Nucleus accumbens (tissue), 56 donors: ENCODE results near the gene TFB1M.
"Not testable (repeated sequence)": the region's sequence is repeated elsewhere in the genome, so short reads cannot be mapped to it uniquely, and the experiment has no call there.

Experiments used
- DNase-seq, 56 donors: peaks; one replicate each; lab custom pipeline; 2025; lab: John Stamatoyannopoulos, UW

Gene TFB1M

DNA sequence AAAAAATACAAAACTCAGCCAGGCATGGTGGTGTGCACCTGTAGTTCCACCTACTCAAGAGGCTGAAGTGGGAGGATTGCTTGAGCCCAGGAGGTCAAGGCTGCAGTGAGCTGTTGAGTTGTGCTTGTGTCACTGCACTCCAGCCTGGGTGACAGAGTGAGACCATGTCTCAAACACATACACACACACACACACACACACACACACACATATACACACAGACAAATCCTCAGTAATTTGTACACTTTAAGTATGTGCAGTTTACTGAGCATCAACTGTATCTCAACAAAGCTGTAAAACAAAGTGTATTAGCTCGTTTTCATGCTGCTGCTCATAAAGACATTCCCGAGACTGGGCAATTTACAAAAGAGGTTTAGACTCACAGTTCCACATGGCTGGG, 7.3 kb downstream of the TFB1M start:
- no peak for DNase-seq

DNA sequence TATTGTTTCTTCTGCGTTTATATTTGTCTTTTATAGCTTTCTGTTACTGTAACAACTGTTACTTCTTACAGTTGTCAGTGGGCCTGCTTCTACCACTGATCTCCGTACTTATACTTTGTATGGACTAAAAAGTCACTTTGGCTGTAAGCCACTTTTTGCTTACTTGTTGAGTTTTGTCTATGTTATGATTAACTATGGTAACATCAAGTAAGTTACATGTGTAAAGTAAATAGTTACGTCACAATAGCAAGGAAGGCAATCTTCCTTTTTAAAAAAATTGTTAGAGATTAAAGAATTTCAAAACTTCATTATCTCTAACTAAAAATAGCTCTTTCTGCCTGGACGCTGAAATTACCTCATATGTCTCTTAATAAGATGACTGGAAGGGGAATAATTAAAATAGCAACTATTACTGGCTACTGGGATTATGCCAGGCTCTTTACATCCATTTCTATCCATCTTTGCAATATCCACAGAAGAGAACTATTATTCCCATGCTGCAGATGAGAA, 10.9 kb downstream of the TFB1M start:
- no peak for DNase-seq

DNA sequence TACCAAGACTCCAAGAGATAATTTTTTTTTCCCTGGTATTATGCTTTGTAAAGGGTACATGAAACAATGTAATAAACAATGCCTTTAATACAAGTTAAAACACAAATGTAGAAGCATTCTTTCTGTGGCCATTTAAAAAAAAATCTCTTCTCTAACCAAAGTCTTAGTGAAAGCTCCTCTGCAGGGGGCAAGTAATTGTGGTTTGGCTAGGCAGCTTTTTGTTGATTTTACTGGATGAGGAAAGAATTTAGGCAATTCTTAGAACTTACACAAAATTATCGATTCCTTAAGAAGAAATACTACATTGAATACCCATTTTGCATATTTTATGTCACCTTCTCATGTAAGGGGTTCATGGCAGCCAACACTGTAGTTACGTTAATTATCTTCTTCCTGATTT, 12.4 kb downstream of the TFB1M start:
- DNase-seq = no peak

DNA sequence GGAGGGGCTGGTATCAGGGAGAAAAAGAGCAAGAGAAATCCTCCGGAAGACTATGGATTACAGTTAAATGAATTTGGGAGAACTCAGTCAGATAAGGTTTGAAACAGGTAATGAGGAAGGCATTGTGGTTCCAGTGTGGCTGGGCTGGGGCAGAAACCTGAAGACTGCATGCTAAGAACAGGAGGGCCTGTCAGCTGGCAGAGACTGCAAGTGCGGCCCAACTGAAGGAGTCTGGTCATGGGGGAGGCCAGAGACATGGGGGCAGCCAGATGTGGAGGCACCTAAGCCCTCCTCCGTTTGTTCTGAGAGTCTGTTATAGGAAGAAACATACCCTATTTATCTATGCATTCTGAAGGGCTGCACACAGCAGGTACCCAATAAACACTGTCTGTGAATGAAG, 16.6 kb downstream of the TFB1M start:
- no peak for DNase-seq

DNA sequence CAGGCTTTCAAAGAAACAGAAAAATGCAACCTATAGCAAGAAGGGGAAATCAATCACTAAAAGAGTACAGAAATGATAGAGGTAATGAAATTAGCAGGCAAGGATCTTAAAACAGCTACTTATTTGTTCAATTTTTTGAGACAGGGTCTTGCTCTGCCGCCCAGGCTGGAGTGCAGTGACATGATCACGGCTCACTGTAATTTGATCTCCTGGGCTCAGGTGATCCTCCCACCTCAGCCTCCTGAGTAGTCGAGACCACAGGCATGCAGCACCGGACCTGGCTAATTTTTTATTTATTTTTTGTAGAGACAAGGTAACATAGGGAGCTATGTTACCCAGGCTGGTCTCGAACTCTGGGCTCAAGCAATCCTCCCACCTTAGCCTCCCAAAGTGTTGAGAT, 21.6 kb downstream of the TFB1M start:
- no peak for DNase-seq

DNA sequence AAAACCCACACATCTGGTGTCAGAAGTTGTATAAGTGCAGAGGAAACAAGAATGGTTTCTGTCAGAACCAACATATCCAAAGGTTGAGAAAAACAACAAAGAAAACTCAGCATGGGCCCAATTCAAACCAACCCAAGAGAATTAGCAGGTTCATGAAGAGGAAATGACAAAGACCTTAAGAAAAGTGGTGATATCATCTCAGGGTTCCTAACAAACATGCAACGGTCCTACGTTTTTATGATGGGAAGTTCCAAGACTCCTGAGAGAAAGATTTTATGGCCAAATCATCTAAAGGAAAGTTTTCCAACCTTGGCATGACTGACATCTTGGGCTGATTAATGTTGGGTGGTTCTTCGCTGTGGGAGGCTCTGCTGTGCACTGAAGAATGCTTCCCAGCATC, 23.0 kb downstream of the TFB1M start:
- DNase-seq = no peak

DNA sequence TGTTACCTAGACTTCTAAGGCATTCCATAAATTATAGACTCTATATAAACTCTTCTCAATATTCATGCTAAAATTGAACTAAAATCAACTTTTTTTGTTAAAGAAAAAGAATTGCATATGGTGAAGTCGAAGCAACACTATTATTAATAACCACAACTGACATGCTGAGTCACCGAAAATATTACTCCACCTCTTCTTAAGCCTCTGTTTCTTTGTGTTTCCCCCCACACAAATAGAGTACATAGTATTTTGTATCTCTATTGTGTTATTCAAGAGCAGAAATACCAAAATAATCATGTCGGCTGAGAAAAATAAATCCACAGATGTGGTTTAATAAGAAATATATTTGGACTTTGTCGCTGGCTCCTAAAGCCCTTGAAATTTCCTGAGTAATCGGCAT, 23.8 kb downstream of the TFB1M start:
- DNase-seq = no peak

DNA sequence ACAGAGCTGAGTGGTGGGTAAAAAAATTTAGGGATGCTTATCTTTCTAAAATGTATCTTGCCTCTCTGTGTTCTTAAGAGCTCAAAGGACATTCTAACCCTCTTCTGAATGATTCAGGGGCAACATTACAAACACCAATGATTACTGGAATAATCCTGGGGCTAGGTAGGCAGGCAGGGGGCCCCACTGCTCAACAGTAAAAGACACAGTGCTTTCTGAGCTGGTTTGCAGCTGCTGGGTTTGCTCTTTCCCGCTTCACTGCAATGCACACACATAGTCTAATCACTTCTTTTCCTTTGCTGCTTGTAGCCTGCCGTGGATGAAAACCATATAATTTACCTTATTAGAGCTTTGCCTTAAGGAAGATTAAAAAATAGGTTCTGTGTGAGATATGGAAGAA, 26.5 kb downstream of the TFB1M start:
- no peak for DNase-seq

DNA sequence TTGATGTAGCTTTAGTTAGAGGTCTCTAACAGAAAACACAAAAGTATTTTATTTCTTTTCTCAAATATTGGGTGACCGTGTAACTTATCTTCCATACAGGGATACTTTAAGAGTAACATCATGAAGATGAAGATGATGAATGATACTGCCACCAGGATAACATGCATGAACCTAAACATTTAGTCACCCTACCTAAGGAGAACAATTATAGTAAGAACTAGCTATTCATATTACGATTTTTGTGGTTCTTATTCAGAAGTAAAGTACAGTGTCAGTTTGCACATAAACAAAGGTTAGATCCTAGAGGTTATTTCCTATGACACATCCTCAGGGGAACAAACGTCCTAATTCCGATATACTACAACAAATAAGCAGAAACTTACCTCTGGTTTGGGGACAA, 29.5 kb downstream of the TFB1M start:
- DNase-seq = no peak

DNA sequence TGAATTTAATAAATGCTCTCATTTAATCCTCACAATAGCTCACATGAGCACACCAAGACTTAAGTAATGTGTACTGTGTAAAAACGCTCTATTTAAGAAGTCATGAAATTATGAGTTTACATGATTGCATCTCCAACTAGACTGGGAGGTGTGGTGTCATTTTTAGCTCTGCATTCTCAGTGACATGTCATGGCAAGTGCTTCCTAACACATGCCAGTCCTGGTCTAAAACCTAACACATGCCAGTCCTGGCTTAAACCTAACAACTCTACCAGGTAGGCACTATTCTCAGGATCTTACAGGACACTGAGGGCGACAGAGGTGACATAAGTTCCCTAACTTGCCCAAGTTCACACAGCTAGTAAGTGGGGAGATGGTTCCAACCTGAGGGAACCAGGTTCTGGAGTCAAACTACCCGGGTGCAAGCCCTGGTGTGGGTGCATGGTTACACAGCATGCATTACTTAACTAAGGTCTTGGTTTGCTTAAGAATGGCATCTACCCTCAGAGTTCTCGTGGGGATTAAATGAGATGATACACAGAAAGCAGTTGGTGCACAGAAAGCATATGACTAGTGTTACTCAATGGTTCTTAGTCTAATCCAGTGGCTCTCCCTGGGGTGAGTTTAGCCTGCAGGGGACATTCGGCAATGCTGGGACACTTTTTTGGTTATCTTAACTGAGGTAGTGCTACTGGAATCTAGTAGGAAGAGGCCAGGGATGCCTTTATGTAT, 35.8 kb downstream of the TFB1M start:
- DNase-seq = no peak

DNA sequence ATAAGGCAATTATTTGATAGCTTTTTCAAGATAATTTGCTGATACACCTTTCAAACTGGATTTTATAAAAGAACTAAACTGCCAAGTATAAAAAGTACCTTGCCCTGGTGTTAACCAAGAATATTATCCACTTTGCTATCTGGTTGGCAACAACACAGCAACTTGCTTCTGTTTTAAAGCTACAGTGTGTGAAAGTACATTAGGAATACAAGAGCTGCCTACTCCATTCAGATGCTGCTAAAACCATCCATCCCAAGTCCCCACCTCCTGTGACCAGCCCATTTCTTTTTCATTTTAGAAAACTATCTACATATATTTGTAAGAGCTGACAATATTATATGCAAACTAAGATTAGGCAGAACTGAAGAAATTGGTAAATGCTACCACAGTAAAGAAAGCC, 37.6 kb downstream of the TFB1M start:
- DNase-seq = no peak

DNA sequence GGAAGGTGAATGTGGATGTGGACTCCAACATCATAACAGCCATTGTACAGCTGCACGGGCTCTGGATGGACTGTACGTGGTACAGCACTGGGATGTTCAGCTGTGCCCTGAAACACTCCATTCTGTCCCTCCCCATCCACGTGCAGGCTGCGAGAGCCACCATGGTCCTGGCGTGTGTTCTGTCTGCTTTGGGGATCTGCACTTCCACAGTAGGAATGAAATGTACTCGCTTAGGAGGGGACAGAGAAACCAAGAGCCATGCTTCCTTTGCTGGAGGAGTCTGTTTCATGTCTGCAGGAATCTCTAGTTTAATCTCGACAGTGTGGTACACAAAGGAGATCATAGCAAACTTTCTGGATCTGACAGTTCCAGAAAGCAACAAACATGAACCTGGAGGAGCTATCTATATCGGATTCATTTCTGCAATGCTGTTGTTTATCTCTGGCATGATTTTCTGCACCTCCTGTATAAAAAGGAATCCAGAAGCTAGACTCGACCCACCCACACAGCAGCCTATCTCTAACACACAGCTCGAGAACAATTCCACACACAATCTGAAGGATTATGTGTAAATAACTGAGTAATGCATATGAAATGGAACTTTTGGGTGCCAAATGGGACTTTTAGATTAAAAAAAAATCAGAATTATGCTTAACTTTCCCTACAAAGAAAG, 38.3 kb downstream of the TFB1M start:
- peak in 20 of 56 donors; percentile 16 to 69 (median 30) for DNase-seq

DNA sequence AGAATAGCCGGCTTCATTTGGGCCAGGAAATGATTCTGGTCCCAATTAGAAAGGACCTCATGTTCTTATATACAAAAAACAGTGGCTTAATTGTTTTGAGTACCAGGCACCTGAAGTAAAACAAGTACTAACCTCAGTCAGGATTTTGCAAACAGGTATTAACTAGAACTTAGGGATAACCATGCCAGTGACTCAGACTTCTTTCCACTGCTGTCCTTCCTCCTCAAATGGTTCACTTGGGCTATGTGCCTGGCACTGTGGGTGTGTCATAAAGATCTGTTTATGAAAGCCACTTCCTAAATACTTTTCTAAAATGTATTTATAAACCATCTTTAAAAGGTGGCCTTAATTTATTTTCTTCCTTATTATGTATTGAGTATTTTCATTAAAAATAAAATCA, 39.8 kb downstream of the TFB1M start:
- DNase-seq = no peak

DNA sequence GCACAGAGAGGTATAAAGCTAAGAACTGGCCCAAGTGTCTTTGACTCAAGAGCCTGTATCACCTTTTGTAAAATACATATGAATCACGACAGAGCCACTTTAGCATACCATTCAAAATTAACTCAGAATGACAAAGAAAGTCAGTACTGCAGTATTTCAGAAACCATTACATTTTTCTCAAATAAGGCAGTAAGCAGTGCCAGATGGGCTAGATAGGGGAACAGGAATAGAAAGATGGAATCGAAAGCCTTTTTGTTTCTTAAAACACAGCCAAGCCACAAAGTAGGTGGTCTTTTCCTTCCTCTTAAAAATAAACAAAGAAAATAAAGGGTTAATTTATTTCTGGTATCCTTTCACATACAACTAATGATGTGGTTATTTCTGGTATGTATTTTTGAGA, 40.2 kb downstream of the TFB1M start:
- DNase-seq = no peak

DNA sequence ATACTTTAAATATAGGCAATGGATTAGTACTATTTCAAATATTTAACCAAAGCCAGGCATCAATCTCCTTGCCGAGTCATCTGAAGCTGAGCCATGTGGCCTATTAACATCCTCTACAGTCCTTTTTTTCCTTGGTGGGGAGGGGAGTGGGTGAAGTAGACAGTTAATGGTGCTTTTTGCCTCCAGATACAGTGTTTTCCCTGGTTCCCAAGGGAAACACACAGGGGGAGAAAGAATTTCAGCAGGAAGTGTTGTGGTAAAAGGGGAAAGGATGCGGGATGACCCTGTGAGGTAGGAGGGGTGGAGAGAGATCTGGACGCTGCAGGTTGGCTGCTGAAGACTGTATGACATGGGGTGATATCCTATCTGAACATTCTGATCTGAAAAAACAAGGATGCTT, 40.9 kb downstream of the TFB1M start:
- DNase-seq = peak in 4 of 56 donors; percentile 16 to 41 (median 23)

DNA sequence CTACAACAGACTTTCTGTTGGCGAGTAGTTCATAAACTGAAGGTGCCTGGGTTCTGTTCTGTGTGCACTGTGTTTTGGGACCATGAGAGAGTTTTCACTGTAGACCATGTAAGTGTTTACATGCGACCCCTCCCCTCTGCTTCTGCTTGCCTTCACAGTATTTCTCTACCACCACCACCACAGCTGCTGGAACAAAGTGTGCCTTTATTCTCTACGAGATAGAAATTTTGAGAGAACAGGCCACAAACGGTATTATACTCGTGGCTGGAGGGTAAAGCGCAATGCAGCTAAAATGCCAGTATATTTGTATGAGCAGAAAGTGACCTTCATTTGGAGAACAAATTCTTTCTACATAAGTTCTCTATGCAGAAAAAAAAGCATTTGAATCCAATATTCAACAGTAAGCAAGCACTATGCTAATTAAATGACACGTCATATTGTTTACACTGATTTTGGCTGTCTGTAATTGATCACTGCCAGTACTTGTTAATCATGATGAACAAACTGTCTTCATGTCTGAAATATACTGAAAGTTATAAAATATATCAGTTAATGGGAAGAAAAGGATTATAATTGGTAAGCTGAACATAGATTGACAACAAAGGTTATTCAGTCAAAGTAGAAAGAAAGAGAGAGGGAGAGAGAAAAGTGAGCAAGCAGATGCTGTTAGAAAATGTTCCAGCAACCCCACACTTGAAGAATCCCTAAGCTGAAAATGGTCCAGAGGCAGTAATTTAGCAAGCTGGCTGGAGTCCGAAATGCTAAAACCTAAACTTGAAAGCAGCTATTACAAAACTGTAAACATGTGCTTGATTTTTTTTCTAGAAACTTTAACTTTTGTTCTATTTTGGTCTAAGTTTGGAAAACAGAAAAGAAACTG, 41.7 kb downstream of the TFB1M start:
- DNase-seq = peak in 10 of 56 donors; percentile 13 to 50 (median 25)

DNA sequence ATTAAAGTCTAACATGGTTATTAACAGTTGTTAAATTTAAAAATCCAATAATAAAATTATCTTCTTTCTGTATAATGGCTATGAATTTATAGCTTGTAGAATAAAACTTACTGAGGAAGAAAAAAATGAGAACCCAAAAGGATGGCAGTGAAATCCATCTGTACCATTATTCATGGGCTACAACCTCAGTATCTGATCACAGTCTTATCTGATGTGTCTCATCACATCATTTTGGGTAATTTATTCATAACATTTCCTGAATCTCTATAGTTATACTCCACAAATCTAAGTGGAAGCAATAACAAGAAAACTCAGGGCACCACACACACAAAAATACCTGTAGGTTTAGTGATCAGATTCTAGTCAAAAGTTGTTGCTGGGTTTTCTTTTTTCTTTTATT, 43.1 kb downstream of the TFB1M start:
- DNase-seq = no peak

DNA sequence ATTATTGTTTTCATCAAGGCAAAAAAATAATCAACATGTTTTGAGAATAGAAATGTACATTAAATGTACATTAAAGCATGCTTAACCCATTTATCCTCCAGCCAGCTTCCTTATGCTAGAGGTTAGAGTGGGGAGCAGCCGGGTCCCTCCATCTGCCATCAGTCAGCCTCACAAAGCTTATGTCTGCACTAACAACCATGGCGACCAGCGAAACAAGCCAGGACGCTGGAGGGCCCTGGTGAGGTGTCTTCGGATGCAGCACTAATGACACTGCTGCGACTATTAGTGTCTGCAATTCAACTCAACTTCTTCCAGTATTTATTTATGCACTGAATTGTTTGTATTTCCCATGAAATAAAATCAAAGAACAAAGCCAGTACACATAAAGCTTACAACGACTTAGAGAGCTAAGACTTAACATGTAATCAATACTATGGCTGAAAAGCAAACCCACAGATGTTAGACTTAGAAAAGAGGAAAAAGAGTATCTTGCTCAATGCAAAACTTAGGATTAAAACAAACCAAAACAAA, 43.7 kb downstream of the TFB1M start:
- peak in 5 of 56 donors; percentile 23 to 45 (median 31) for DNase-seq

DNA sequence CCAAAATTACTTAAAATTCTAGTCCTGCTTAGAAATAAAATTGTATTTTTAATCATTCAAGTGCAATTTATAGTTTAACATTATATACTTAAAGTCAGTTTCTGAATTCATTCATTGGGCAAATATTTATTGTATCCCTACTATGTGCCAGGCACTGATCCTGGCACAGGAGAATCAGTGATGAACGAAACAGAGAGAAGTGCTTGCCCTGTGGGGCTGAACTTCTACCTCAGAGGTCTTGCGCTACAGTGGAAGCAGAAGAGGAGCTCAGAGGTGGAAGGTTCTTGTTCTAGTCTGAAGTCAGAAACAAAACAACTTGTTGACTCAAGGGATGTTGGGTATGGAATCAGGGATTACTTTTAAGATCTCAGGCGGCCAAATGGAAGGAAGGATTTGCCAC, 44.5 kb downstream of the TFB1M start:
- no peak for DNase-seq

DNA sequence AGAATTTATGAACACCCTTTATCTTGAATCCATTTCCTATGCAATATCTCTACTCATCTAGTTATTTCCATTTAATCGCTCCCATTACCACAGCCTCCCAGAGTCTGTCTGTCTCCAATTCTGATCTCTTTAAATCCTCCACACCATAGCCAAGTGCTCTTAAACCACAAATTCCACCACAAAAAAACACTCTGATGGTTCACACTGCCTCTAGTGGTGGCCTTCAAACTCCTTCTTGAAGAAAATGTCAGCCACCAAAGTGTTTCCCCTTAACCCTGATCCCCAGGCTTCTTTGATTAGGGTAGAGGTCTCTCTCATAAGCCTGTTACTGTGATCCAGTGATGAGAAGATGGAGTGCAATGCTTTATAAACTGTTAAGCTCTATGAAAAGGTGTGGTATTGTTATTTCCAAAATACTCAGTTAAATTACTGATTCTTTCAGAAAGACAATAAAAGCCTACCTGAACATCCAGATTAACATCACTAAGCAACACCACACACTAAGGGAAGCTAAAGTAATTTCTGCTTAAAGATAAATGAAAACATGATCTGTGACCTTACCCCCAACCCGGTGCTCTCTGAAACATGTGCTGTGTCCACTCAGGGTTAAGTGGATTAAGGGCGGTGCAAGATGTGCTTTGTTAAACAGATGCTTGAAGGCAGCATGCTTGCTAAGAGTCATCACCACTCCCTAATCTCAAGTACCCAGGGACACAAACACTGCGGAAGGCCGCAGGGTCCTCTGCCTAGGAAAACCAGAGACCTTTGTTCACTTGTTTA, 46.0 kb downstream of the TFB1M start:
- not testable (repeated sequence) for DNase-seq
